ENCODE results near the gene MAP1LC3B2.

DNA sequence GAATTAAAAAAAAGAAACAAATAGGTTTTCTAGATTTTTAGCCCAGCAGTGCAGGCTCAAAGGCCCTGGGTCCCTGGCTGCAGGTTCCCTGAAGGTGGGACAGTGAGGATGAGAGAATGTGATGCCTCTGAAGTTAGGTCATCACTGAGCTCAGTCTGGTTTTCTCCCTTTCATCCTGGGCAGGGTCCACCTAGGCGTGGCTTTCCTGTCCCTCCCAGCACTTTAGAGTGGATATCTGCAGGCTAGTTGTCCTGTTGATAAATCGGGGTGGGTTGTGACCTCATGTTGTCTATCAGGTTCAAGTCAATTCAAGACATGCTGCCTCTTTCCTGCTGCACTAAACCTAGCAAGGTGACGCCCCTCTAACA, 60.9 kb downstream of the MAP1LC3B2 start:
- no peak for TF ChIP-seq CTCF (IDR thresholded peaks at IDR 0.05)
- no peak for TF ChIP-seq POLR2A (IDR thresholded peaks at IDR 0.05)
